MCF 10A (cell line): ENCODE measurements around the gene MST1. TPM values are rescaled to one million over a fixed set of nuclear protein-coding genes. Genes with fewer than 3 reads are reported as not detected.

Experiments used
- BruUV-seq: library from RNA; stranded (reverse); fragments of 400-500 nt; replicated peaks from 2 replicates; lab custom pipeline; 2021; lab: Mats Ljungman, UMichigan
- CTCF ChIA-PET: fragments of 300-600 bp; sonication (Branson Sonifier 250); formaldehyde crosslinking; extraction: SDS; loops from one replicate; lab custom pipeline; 2021; ENCODE audit warnings: antibody characterized with exemption, inconsistent platforms; lab: Yijun Ruan, JAX
- POLR2A ChIA-PET: fragments of 300-600, 350-650 bp; sonication (Branson Sonifier 250); formaldehyde crosslinking; extraction: SDS; loops from one replicate; lab custom pipeline; 2020; ENCODE audit warnings: antibody characterized with exemption, inconsistent platforms; lab: Yijun Ruan, JAX
- DNase-seq: peaks from one replicate; pipeline ENCODE4 v3.0.0-alpha.2; 2018; ENCODE audit not compliant: unreplicated experiment
- H3K27ac Mint-ChIP-seq: one replicate; pipeline ENCODE4 v1.8.0; 2022; ENCODE audit warnings: mild to moderate bottlenecking, low read depth, mixed read lengths; ENCODE audit not compliant: unreplicated experiment
- H3K27me3 Mint-ChIP-seq: one replicate; pipeline ENCODE4 v1.8.0; 2022; ENCODE audit warnings: mixed read lengths; ENCODE audit not compliant: insufficient read depth, unreplicated experiment
- H3K36me3 Mint-ChIP-seq: one replicate; pipeline ENCODE4 v1.8.0; 2022; ENCODE audit warnings: mild to moderate bottlenecking, moderate library complexity, mixed read lengths; ENCODE audit not compliant: insufficient read depth, unreplicated experiment
- H3K4me1 Mint-ChIP-seq: one replicate; pipeline ENCODE4 v1.8.0; 2022; ENCODE audit warnings: mixed read lengths; ENCODE audit not compliant: insufficient read depth, unreplicated experiment
- H3K4me3 Mint-ChIP-seq: one replicate; pipeline ENCODE4 v1.8.0; 2022; ENCODE audit warnings: mild to moderate bottlenecking, moderate library complexity, mixed read lengths; ENCODE audit not compliant: unreplicated experiment
- H3K9me3 Mint-ChIP-seq: one replicate; pipeline ENCODE4 v1.8.0; 2022; ENCODE audit warnings: mixed read lengths; ENCODE audit not compliant: unreplicated experiment
- CTCF ChIP-seq: fragments of 200-600 bp; IDR thresholded peaks from one replicate; pipeline ENCODE4 v1.8.0; 2022; ENCODE audit warnings: antibody characterized with exemption, mild to moderate bottlenecking; ENCODE audit not compliant: unreplicated experiment
- intact Hi-C: fragments of 100-400 bp; cut with micrococcal nuclease; formaldehyde crosslinking; loops from 2 replicates; pipeline ENCODE4 v1.14.1; 2022
- total RNA-seq: library from RNA; stranded (reverse); gene quantifications from 2 replicates; pipeline ENCODE4 v1.2.3, GENCODE V29; 2022

MST1 gene
- total RNA-seq, 1 experiment from 2014 or later, result 18.2 TPM

- Mint-ChIP-seq H3K9me3 (no peaks in the 10 kb centered on the region), H3K4me1 (peaks cover 8% of the 10 kb centered on the region), H3K27me3 (no peaks in the 10 kb centered on the region), H3K4me3 (no peak overlapping the region), H3K27ac (no peak overlapping the region), H3K36me3 (peaks cover 8% of the 10 kb centered on the region)
- DNase-seq, result no peak
- BruUV-seq, result no TSS peak
- TF ChIP-seq CTCF, result no peak
- ChIA-PET POLR2A (interaction anchor here (2.5 kb wide), 1 partner anchor 11 kb away, joined by 10 read pairs; the partner anchor contains the start of gene GMPPB), CTCF (interaction anchor here (0.6 to 1.0 kb wide), 5 partner anchors 7 to 814 kb away, joined by 3 to 5 read pairs (median 4); partner anchors contain the start of gene AMIGO3)
- intact Hi-C loops, result no loop called here
These were observed 22.9 kb upstream of the MST1 start for GRCh38 chr3:49712166-49712565.

GRCh38 chr3:49711489-49711888 lies 22.2 kb upstream of the MST1 start:
- Mint-ChIP-seq H3K4me3 (no peak overlapping the region), H3K4me1 (peaks cover 14% of the 10 kb centered on the region), H3K36me3 (peaks cover 7% of the 10 kb centered on the region), H3K27me3 (no peaks in the 10 kb centered on the region), H3K9me3 (no peaks in the 10 kb centered on the region), H3K27ac (no peak overlapping the region)
- intact Hi-C loops, result no loop called here
- ChIA-PET POLR2A (interaction anchor here (1.9 to 2.5 kb wide), 2 partner anchors 8 to 12 kb away, joined by 4 to 10 read pairs; partner anchors contain the start of genes AMIGO3 and GMPPB), CTCF (interaction anchor here (0.6 to 1.1 kb wide), 5 partner anchors 8 to 814 kb away, joined by 3 to 5 read pairs (median 3); partner anchors contain the start of gene AMIGO3)
- BruUV-seq, result no TSS peak
- no peak for TF ChIP-seq CTCF
- no peak for DNase-seq

GRCh38 chr3:49709852-49710251 lies 20.6 kb upstream of the MST1 start:
- intact Hi-C loops, result no loop called here
- no peak for DNase-seq
- peaks cover 1% of the 10 kb centered on the region for H3K36me3 Mint-ChIP-seq
- no peaks in the 10 kb centered on the region for H3K9me3 Mint-ChIP-seq
- BruUV-seq, result no TSS peak
- no peak overlapping the region for H3K4me3 Mint-ChIP-seq
- no peak for TF ChIP-seq CTCF
- CTCF ChIA-PET, result no interaction called here
- no peaks in the 10 kb centered on the region for H3K27me3 Mint-ChIP-seq
- no peak overlapping the region for H3K27ac Mint-ChIP-seq
- POLR2A ChIA-PET, result interaction anchor here (1.9 kb wide), 1 partner anchor 10 kb away, joined by 4 read pairs; the partner anchor contains the start of gene AMIGO3
- H3K4me1 Mint-ChIP-seq, result peaks cover 14% of the 10 kb centered on the region

GRCh38 chr3:49707113-49707480 lies 17.8 kb upstream of the MST1 start:
- Mint-ChIP-seq H3K27me3 (no peaks in the 10 kb centered on the region), H3K36me3 (no peaks in the 10 kb centered on the region), H3K4me1 (peaks cover 14% of the 10 kb centered on the region), H3K9me3 (no peaks in the 10 kb centered on the region), H3K27ac (no peak overlapping the region), H3K4me3 (no peak overlapping the region)
- DNase-seq, result no peak
- intact Hi-C loops, result no loop called here
- no peak for TF ChIP-seq CTCF
- no TSS peak for BruUV-seq
- ChIA-PET CTCF (interaction anchor here (0.6 to 0.7 kb wide), 2 partner anchors 10 to 251 kb away, joined by 3 read pairs; no protein-coding TSS in a partner anchor), POLR2A (no interaction called here)
